Fibroblast of lung (primary cell): Measurements from ENCODE around the gene RITA1. TPM values are rescaled to one million over a fixed set of nuclear protein-coding genes. Genes with fewer than 3 reads are reported as not detected.

ENCODE experiments used
- DNase-seq, 2 donors: peaks; one replicate each; pipeline versions ENCODE4 v3.0.0 to v3.0.0-alpha.2; 2010; ENCODE audit warnings: low read depth in 2 of 2
- H2AFZ ChIP-seq: 2 replicates; pipeline ENCODE4 v1.5.1; 2012; ENCODE audit warnings: low read length, control low read depth, inconsistent platforms
- H3K27ac ChIP-seq: 2 replicates; pipeline ENCODE4 v1.5.1; 2011; ENCODE audit warnings: low read length, control low read depth; ENCODE audit not compliant: insufficient read depth
- H3K27me3 ChIP-seq: 2 replicates; pipeline ENCODE4 v1.5.1; 2011; ENCODE audit warnings: mild to moderate bottlenecking, low read length; ENCODE audit not compliant: control insufficient read depth, insufficient read depth
- H3K36me3 ChIP-seq: 2 replicates; pipeline ENCODE4 v1.5.1; 2011; ENCODE audit warnings: low read length; ENCODE audit not compliant: control insufficient read depth, insufficient read depth
- H3K4me1 ChIP-seq: 2 replicates; pipeline ENCODE4 v1.5.1; 2011; ENCODE audit warnings: low read length; ENCODE audit not compliant: control insufficient read depth, insufficient read depth; ENCODE audit errors: extremely low read depth
- H3K4me2 ChIP-seq: 2 replicates; pipeline ENCODE4 v1.5.1; 2011; ENCODE audit warnings: low read length, control low read depth; ENCODE audit not compliant: insufficient read depth; ENCODE audit errors: extremely low read depth
- H3K4me3 ChIP-seq, 4 experiments: fragments of 200-600 bp in 1 of 4; sonication (generic) in 1 of 4; replicated peaks in 1 of 4; 2 replicates each; pipeline ENCODE4 v1.5.1; 2011 to 2016; ENCODE audit warnings: low read length in 4 of 4, low read depth in 3 of 4, mild to moderate bottlenecking in 3 of 4, control low read depth in 2 of 4, inconsistent platforms in 1 of 4, mixed read lengths in 1 of 4; ENCODE audit not compliant: insufficient read depth in 1 of 4; ENCODE audit errors: control extremely low read depth in 1 of 4
- H3K79me2 ChIP-seq: 2 replicates; pipeline ENCODE4 v1.5.1; 2012; ENCODE audit warnings: mild to moderate bottlenecking, low read length, inconsistent platforms; ENCODE audit not compliant: control insufficient read depth, insufficient read depth
- H3K9ac ChIP-seq: 2 replicates; pipeline ENCODE4 v1.5.1; 2011; ENCODE audit warnings: mild to moderate bottlenecking, low read length, control low read depth; ENCODE audit not compliant: insufficient read depth
- H3K9me3 ChIP-seq: 2 replicates; pipeline ENCODE4 v1.5.1; 2012; ENCODE audit warnings: low read depth, low read length; ENCODE audit not compliant: control insufficient read depth, insufficient read depth
- H4K20me1 ChIP-seq: 2 replicates; pipeline ENCODE4 v1.5.1; 2011; ENCODE audit warnings: low read length; ENCODE audit not compliant: control insufficient read depth, insufficient read depth; ENCODE audit errors: extremely low read depth
- CTCF ChIP-seq, 2 donors: IDR thresholded peaks in 1 of 2; conservative IDR thresholded peaks in 1 of 2; 1 replicate in 1 of 2; 2 replicates in 1 of 2; pipeline ENCODE4 v1.5.1; 2011 to 2012; ENCODE audit warnings: low read length in 2 of 2, control low read depth in 1 of 2, inconsistent platforms in 1 of 2, low read depth in 1 of 2, mild to moderate bottlenecking in 1 of 2
- EZH2 ChIP-seq: IDR thresholded peaks from 2 replicates; pipeline ENCODE4 v1.5.1; 2012; ENCODE audit warnings: low read length, control low read depth, mild to moderate bottlenecking; ENCODE audit errors: missing control alignments
- polyA plus RNA-seq, 2 donors: library from polyadenylated mRNA; depleted of rRNA in 1 of 2; stranded (reverse) in 1 of 2; unstranded in 1 of 2; fragments of >200 nt; gene quantifications; 2 replicates each; pipeline ENCODE4 v1.2.1, GENCODE V29; 2011 to 2012; ENCODE audit warnings: missing spikeins in 1 of 2
- total RNA-seq: library from RNA; depleted of rRNA; stranded (reverse); fragments of >200 nt; gene quantifications from 2 replicates; pipeline ENCODE4 v1.2.1, GENCODE V29; 2014

The RITA1 gene
- total and polyA plus RNA-seq, 2 donors (not counting 1 experiment from before 2014, with no cell fraction given), result 8.7 to 11.6 TPM

GRCh38 chr12:113164014-113164413 lies 21.5 kb upstream of the RITA1 start:
- no peak overlapping the region for H3K27ac ChIP-seq
- no peaks in the 10 kb centered on the region for H3K27me3 ChIP-seq
- no peak overlapping the region for H2AFZ ChIP-seq
- H3K4me1 ChIP-seq, result peaks cover 3% of the 10 kb centered on the region
- no peaks in the 10 kb centered on the region for H3K79me2 ChIP-seq
- H3K4me2 ChIP-seq, result no peak overlapping the region
- no peak for TF ChIP-seq CTCF (conservative IDR thresholded peaks at IDR 0.05 in 1 of 2, IDR thresholded peaks at IDR 0.05 in 1 of 2; ENCODE audit: low read depth in 1 of 2, low read length in 2 of 2)
- no peak for TF ChIP-seq EZH2
- no peaks in the 10 kb centered on the region for H3K9me3 ChIP-seq
- no peaks in the 10 kb centered on the region for H4K20me1 ChIP-seq
- DNase-seq, result no peak
- no peak overlapping the region for H3K9ac ChIP-seq
- H3K36me3 ChIP-seq, result peaks cover 31% of the 10 kb centered on the region
- H3K4me3 ChIP-seq, result no peak overlapping the region

- DNase-seq, result no peak
- no peak overlapping the region for H3K4me3 ChIP-seq
- H3K36me3 ChIP-seq, result peaks cover 31% of the 10 kb centered on the region
Measured at GRCh38 chr12:113165521-113166450, 19.7 kb upstream of the RITA1 start.

More at GRCh38 chr12:113165521-113166450, 19.7 kb upstream of the RITA1 start:
- H3K27me3 ChIP-seq, result no peaks in the 10 kb centered on the region
- H2AFZ ChIP-seq, result no peak overlapping the region
- H3K4me1 ChIP-seq, result peaks cover 3% of the 10 kb centered on the region
- no peak overlapping the region for H3K9ac ChIP-seq
- TF ChIP-seq CTCF (conservative IDR thresholded peaks at IDR 0.05 in 1 of 2, IDR thresholded peaks at IDR 0.05 in 1 of 2; ENCODE audit: low read depth in 1 of 2, low read length in 2 of 2) (no peak), EZH2 (no peak)
- no peaks in the 10 kb centered on the region for H3K79me2 ChIP-seq
- H3K9me3 ChIP-seq, result no peaks in the 10 kb centered on the region
- no peaks in the 10 kb centered on the region for H4K20me1 ChIP-seq
- H3K27ac ChIP-seq, result no peak overlapping the region
- no peak overlapping the region for H3K4me2 ChIP-seq
